Epithelial cell of esophagus (primary cell): ENCODE measurements around the gene GNG12.

Experiments used
- DNase-seq: peaks from one replicate; pipeline ENCODE4 v3.0.0; 2010; ENCODE audit warnings: low read depth
- H3K4me3 ChIP-seq: 2 replicates; pipeline ENCODE4 v1.5.1; 2011; ENCODE audit warnings: mild to moderate bottlenecking, low read length, control low read depth
- CTCF ChIP-seq: IDR thresholded peaks from 2 replicates; pipeline ENCODE4 v1.5.1; 2011; ENCODE audit warnings: low read depth, mild to moderate bottlenecking, low read length, control low read depth, inconsistent platforms; ENCODE audit not compliant: insufficient read depth; ENCODE audit errors: missing control alignments

Gene GNG12

GRCh38 chr1:67737875-67738274, 95.4 kb downstream of the GNG12 start:
- TF ChIP-seq CTCF: no peak
- no peak overlapping the region for H3K4me3 ChIP-seq
- no peak for DNase-seq

DNA sequence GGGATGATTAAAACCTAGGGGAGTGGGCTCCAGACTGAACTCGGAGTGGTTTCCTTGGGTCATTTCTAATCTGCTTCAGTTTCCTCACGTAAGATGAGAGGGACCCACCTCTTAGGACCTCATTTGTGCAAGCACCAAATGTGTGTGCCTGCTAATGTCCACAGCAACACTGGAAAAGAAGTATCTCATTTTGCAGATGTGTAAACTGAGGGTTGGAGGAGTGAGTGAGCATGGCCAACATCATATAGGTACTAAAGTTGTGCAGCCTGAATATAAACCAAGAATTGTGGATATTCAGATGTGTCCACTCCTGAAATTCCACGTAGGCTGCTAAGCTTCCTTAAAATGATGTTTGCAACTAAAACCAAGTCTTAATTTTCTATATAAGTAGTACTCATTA, 96.5 kb downstream of the GNG12 start:
- H3K4me3 ChIP-seq: no peak overlapping the region
- DNase-seq: no peak
- TF ChIP-seq CTCF: no peak

DNA sequence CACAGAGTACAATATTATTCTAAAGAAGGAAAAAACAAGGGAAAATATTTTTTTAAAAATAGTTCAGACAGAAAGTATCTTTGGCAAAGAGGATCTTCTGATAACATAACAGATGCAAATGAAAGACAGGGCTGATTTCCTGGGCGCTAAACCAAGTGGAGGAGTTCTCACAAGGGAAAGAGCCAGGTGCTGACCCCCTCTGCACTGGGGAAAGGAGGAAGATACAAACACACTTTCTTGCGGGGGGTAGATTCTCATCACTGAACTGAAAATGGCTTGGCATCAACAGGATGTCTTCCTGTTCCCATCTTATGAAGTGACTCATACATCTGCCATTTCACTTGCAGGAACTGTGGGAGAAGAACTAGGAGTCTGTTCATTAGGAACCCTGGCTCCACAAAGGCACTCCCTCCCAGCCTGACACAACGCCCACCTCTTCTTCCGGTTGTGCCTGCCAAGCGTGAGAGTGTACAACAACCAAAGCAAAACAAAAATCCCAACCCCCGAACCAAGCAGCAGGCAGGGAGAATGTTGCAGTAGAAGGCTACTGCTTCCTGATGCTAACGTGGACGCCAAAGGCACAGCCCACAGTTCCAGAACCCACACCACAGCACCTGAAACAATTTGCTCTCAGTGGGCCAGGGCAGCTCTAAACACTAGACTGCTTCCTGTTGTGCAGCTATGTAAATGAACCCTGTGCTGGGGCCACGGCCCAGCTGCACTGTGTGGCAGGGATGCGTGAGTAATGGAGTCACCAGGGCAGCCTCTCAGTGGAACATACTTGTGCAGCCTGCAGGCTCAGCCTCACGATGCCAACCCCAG, 97.2 kb downstream of the GNG12 start:
- no peak overlapping the region for H3K4me3 ChIP-seq
- DNase-seq: peak; percentile 90
- no peak for TF ChIP-seq CTCF

- TF ChIP-seq CTCF: no peak
- H3K4me3 ChIP-seq: no peak overlapping the region
- DNase-seq: no peak
These were observed 98.1 kb downstream of the GNG12 start for GRCh38 chr1:67735206-67735605.

- no peak overlapping the region for H3K4me3 ChIP-seq
- no peak for DNase-seq
- TF ChIP-seq CTCF: no peak
These were observed 99.0 kb downstream of the GNG12 start for GRCh38 chr1:67734323-67734690.

- H3K4me3 ChIP-seq: no peak overlapping the region
- no peak for DNase-seq
- no peak for TF ChIP-seq CTCF
These were observed 99.5 kb downstream of the GNG12 start for GRCh38 chr1:67733681-67734322.
